ENCODE measurements around the gene FNIP1.
A peak's percentile ranks its signal among the peaks of the same experiment; 100 is the strongest.

Gene FNIP1

DNA sequence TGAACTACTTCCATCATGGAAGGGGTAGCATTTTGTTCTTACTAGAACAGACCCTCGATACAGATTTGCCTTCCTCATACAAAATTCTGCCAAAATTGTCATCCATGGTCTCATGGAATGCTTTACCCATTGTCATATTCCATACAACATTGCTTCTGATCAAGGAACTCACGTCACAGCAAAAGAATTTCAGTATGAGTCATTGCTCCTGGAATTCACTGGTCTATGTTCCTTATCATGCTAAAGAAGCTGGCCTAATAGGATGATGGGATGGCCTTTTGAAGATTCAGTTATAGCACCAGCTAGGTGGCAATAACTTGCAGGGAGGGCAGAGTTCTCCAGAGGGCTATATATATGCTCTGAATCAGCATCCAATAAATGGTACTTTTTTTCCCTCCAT is 18.2 kb upstream of the FNIP1 start:
- H3K4me3 ChIP-seq (ENCODE audit: low read depth in 1 of 5, low read length in 5 of 5), result no peak overlapping the region
- H3K9ac ChIP-seq (ENCODE audit: low read length in 5 of 5), result no peak overlapping the region
- H3K9me3 ChIP-seq (ENCODE audit: control insufficient read depth in 5 of 5, low read length in 5 of 5), result no peaks in the 10 kb centered on the region
- H3K27ac ChIP-seq (ENCODE audit: low read depth, low read length), result no peak overlapping the region
- H3K27me3 ChIP-seq (ENCODE audit: control insufficient read depth in 5 of 5, insufficient read depth in 4 of 5, low read length in 5 of 5), result no peaks in the 10 kb centered on the region
- H3K4me1 ChIP-seq (ENCODE audit: control insufficient read depth in 5 of 5, insufficient read depth in 5 of 5, low read length in 5 of 5), result peaks cover 0 to 4% (median 0%) of the 10 kb centered on the region in 5 donors
- no peaks in the 10 kb centered on the region for H3K36me3 ChIP-seq (ENCODE audit: control insufficient read depth in 5 of 5, insufficient read depth in 5 of 5, low read length in 5 of 5)

GRCh38 chr5:131812371-131813160 is 15.7 kb upstream of the FNIP1 start:
- Histone ChIP-seq H3K4me3 (ENCODE audit: low read depth in 1 of 5, low read length in 5 of 5) (no peak overlapping the region), H3K9ac (ENCODE audit: low read length in 5 of 5) (no peak overlapping the region), H3K36me3 (ENCODE audit: control insufficient read depth in 5 of 5, insufficient read depth in 5 of 5, low read length in 5 of 5) (no peaks in the 10 kb centered on the region), H3K4me1 (ENCODE audit: control insufficient read depth in 5 of 5, insufficient read depth in 5 of 5, low read length in 5 of 5) (peaks cover 0 to 4% (median 0%) of the 10 kb centered on the region in 5 donors), H3K27ac (ENCODE audit: low read depth, low read length) (no peak overlapping the region), H3K27me3 (ENCODE audit: control insufficient read depth in 5 of 5, insufficient read depth in 4 of 5, low read length in 5 of 5) (no peaks in the 10 kb centered on the region), H3K9me3 (ENCODE audit: control insufficient read depth in 5 of 5, low read length in 5 of 5) (no peaks in the 10 kb centered on the region)

DNA sequence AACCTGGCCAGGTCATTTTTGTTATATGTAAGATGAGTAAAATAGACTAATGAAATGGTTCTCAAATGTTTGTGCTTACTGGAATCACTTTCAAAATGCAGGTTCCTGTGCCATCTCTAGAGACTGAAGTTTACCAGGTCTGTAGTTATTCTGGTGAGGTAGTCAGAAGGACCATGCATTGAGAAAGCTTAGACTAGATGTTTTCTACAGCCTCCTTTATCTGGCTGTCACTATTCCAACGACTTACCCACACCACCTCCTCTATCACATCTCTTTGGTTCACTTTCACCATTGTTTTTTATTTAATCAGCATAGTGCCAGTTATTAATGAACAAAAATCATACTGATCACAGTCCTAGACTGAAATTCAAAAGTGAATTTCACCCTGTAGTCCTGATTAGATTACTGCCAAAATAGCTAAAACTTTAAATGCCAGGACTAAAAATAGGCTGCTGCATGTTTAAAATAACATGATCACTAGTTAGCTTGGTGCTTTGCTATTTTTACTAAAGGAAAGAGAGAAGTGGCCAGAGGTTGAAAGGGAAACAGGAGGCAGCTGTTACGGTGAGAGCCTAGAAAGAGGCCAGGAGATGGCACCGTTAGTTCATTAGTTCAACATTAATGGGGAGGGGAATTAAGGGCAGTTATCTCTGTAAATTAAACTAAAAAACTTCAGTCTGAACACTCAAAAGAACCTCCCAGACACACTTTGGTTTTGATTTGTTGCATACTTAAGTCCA is 13.9 kb upstream of the FNIP1 start:
- no peaks in the 10 kb centered on the region for H3K9me3 ChIP-seq (ENCODE audit: control insufficient read depth in 5 of 5, low read length in 5 of 5)
- H3K27ac ChIP-seq (ENCODE audit: low read depth, low read length), result no peak overlapping the region
- no peak overlapping the region for H3K4me3 ChIP-seq (ENCODE audit: low read depth in 1 of 5, low read length in 5 of 5)
- H3K27me3 ChIP-seq (ENCODE audit: control insufficient read depth in 5 of 5, insufficient read depth in 4 of 5, low read length in 5 of 5), result no peaks in the 10 kb centered on the region
- H3K36me3 ChIP-seq (ENCODE audit: control insufficient read depth in 5 of 5, insufficient read depth in 5 of 5, low read length in 5 of 5), result no peaks in the 10 kb centered on the region
- H3K4me1 ChIP-seq (ENCODE audit: control insufficient read depth in 5 of 5, insufficient read depth in 5 of 5, low read length in 5 of 5), result peaks cover 0 to 4% (median 0%) of the 10 kb centered on the region in 5 donors
- no peak overlapping the region for H3K9ac ChIP-seq (ENCODE audit: low read length in 5 of 5)

GRCh38 chr5:131795879-131796792 is 681 bp downstream of the FNIP1 start:
- Histone ChIP-seq H3K27me3 (ENCODE audit: control insufficient read depth in 5 of 5, insufficient read depth in 4 of 5, low read length in 5 of 5) (no peaks in the 10 kb centered on the region), H3K9me3 (ENCODE audit: control insufficient read depth in 5 of 5, low read length in 5 of 5) (no peaks in the 10 kb centered on the region)

GRCh38 chr5:131795228-131795627 is 1.6 kb downstream of the FNIP1 start:
- Histone ChIP-seq H3K27me3 (ENCODE audit: control insufficient read depth in 5 of 5, insufficient read depth in 4 of 5, low read length in 5 of 5) (no peaks in the 10 kb centered on the region), H3K36me3 (ENCODE audit: control insufficient read depth in 5 of 5, insufficient read depth in 5 of 5, low read length in 5 of 5) (no peaks in the 10 kb centered on the region), H3K9ac (ENCODE audit: low read length in 5 of 5) (peak overlapping the region in 3 of 5 donors; percentile 33 to 100 (median 100)), H3K4me3 (ENCODE audit: low read depth in 1 of 5, low read length in 5 of 5) (peak overlapping the region; percentile 5 to 92 (median 81)), H3K4me1 (ENCODE audit: control insufficient read depth in 5 of 5, insufficient read depth in 5 of 5, low read length in 5 of 5) (peaks cover 0 to 38% (median 24%) of the 10 kb centered on the region in 5 donors), H3K27ac (ENCODE audit: low read depth, low read length) (peak overlapping the region; percentile 63), H3K9me3 (ENCODE audit: control insufficient read depth in 5 of 5, low read length in 5 of 5) (no peaks in the 10 kb centered on the region)

More at GRCh38 chr5:131795879-131796792, 681 bp downstream of the FNIP1 start:
- H3K27ac ChIP-seq (ENCODE audit: low read depth, low read length), result peak overlapping the region; percentile 100
- H3K9ac ChIP-seq (ENCODE audit: low read length in 5 of 5), result peak overlapping the region; percentile 33 to 100 (median 99)
- peaks cover 0 to 38% (median 24%) of the 10 kb centered on the region in 5 donors for H3K4me1 ChIP-seq (ENCODE audit: control insufficient read depth in 5 of 5, insufficient read depth in 5 of 5, low read length in 5 of 5)
- peak overlapping the region; percentile 79 to 92 (median 81) for H3K4me3 ChIP-seq (ENCODE audit: low read depth in 1 of 5, low read length in 5 of 5)
- H3K36me3 ChIP-seq (ENCODE audit: control insufficient read depth in 5 of 5, insufficient read depth in 5 of 5, low read length in 5 of 5), result no peaks in the 10 kb centered on the region

- H3K27me3 ChIP-seq (ENCODE audit: control insufficient read depth in 5 of 5, insufficient read depth in 4 of 5, low read length in 5 of 5), result no peaks in the 10 kb centered on the region
- H3K4me3 ChIP-seq (ENCODE audit: low read depth in 1 of 5, low read length in 5 of 5), result peak overlapping the region in 2 of 5 donors; percentile 1 to 19
- no peaks in the 10 kb centered on the region for H3K9me3 ChIP-seq (ENCODE audit: control insufficient read depth in 5 of 5, low read length in 5 of 5)
- no peaks in the 10 kb centered on the region for H3K36me3 ChIP-seq (ENCODE audit: control insufficient read depth in 5 of 5, insufficient read depth in 5 of 5, low read length in 5 of 5)
- no peak overlapping the region for H3K27ac ChIP-seq (ENCODE audit: low read depth, low read length)
- no peak overlapping the region for H3K9ac ChIP-seq (ENCODE audit: low read length in 5 of 5)
- peaks cover 0 to 38% (median 24%) of the 10 kb centered on the region in 5 donors for H3K4me1 ChIP-seq (ENCODE audit: control insufficient read depth in 5 of 5, insufficient read depth in 5 of 5, low read length in 5 of 5)
Measured at GRCh38 chr5:131794586-131794985, 2.2 kb downstream of the FNIP1 start.

- Histone ChIP-seq H3K36me3 (ENCODE audit: control insufficient read depth in 5 of 5, insufficient read depth in 5 of 5, low read length in 5 of 5) (no peaks in the 10 kb centered on the region), H3K27me3 (ENCODE audit: control insufficient read depth in 5 of 5, insufficient read depth in 4 of 5, low read length in 5 of 5) (no peaks in the 10 kb centered on the region), H3K4me3 (ENCODE audit: low read depth in 1 of 5, low read length in 5 of 5) (no peak overlapping the region), H3K9ac (ENCODE audit: low read length in 5 of 5) (no peak overlapping the region), H3K4me1 (ENCODE audit: control insufficient read depth in 5 of 5, insufficient read depth in 5 of 5, low read length in 5 of 5) (peaks cover 0 to 36% (median 24%) of the 10 kb centered on the region in 5 donors), H3K9me3 (ENCODE audit: control insufficient read depth in 5 of 5, low read length in 5 of 5) (no peaks in the 10 kb centered on the region), H3K27ac (ENCODE audit: low read depth, low read length) (no peak overlapping the region)
Measured at GRCh38 chr5:131792896-131793295, 3.9 kb downstream of the FNIP1 start.

GRCh38 chr5:131791866-131792265 is 5.0 kb downstream of the FNIP1 start:
- Histone ChIP-seq H3K9me3 (ENCODE audit: control insufficient read depth in 5 of 5, low read length in 5 of 5) (no peaks in the 10 kb centered on the region), H3K36me3 (ENCODE audit: control insufficient read depth in 5 of 5, insufficient read depth in 5 of 5, low read length in 5 of 5) (no peaks in the 10 kb centered on the region), H3K27ac (ENCODE audit: low read depth, low read length) (no peak overlapping the region), H3K9ac (ENCODE audit: low read length in 5 of 5) (no peak overlapping the region), H3K4me1 (ENCODE audit: control insufficient read depth in 5 of 5, insufficient read depth in 5 of 5, low read length in 5 of 5) (peaks cover 0 to 30% (median 21%) of the 10 kb centered on the region in 5 donors), H3K4me3 (ENCODE audit: low read depth in 1 of 5, low read length in 5 of 5) (no peak overlapping the region), H3K27me3 (ENCODE audit: control insufficient read depth in 5 of 5, insufficient read depth in 4 of 5, low read length in 5 of 5) (no peaks in the 10 kb centered on the region)

DNA sequence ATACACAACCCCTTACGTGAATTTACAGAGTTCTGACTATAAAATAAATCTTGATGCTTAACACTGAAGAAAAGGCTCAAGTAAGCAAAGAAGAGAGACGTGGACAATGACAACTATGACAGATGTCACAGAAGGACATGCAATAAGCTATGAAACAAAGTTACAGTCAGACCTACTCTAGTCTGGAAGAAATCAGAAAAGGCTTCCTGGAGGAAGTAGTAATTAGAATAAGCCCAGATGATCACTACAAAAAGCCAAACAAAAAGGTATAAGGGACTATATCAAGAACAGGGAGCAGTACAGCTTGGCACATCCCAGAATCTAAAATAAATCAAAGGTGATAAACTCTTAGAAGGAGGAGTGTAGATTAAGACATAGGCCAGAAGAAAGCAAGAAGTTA is 6.3 kb downstream of the FNIP1 start:
- Histone ChIP-seq H3K36me3 (ENCODE audit: control insufficient read depth in 5 of 5, insufficient read depth in 5 of 5, low read length in 5 of 5) (no peaks in the 10 kb centered on the region), H3K4me1 (ENCODE audit: control insufficient read depth in 5 of 5, insufficient read depth in 5 of 5, low read length in 5 of 5) (peaks cover 0 to 28% (median 15%) of the 10 kb centered on the region in 5 donors), H3K9me3 (ENCODE audit: control insufficient read depth in 5 of 5, low read length in 5 of 5) (no peaks in the 10 kb centered on the region), H3K4me3 (ENCODE audit: low read depth in 1 of 5, low read length in 5 of 5) (no peak overlapping the region), H3K9ac (ENCODE audit: low read length in 5 of 5) (no peak overlapping the region), H3K27me3 (ENCODE audit: control insufficient read depth in 5 of 5, insufficient read depth in 4 of 5, low read length in 5 of 5) (no peaks in the 10 kb centered on the region), H3K27ac (ENCODE audit: low read depth, low read length) (no peak overlapping the region)
